ENCODE results near the gene PLEKHJ1. TPM values are rescaled to one million over a fixed set of nuclear protein-coding genes. Genes with fewer than 3 reads are reported as not detected.
A peak's percentile ranks its signal among the peaks of the same experiment; 100 is the strongest.
"Not testable (repeated sequence)": the region's sequence is repeated elsewhere in the genome, so short reads cannot be mapped to it uniquely, and the experiment has no call there.

Gene PLEKHJ1
- total RNA-seq (50.3 TPM), polyA plus RNA-seq (100 to 1,000 TPM in 3 of 4 donors, 10 to 100 TPM in 1; 97.7 to 121 (median 108) TPM)

DNA sequence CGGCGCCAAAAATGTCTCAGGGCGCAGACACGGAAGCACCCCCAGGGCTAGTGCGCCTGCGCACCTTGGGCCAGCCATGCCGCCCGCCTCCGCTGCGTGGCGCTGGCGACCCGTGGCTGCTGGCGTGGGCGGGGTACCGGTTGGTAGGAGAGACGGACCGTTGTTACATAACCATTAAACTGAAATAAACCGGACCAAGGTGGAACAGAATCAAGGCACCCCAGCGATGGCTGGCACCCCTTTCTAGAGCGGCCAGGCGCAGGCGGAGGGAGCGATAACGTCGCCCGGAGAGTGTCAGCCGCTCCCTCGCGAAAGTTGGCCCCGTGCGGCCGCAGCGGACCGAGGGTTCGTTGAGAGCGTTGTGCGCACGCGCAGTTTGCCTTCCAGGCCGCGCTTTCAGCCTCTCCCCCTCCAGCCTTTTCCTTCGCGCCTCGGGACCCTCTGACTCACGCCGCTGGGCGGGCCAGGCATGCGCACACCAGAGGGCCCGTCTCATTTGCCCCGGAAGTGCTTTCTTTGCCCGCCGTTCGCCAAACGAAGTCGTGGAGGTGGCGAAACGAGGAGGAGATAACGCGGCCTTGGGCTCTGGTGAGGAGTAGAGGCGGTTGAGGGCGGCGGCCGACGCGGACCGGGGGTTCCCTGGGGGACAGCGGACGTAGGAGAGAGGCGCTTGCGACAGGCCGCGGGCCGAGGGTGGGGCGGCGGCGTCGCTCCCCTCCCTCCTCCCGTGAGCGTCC, at the start of gene PLEKHJ1, which contains the start of gene SF3A2:
Gene PLEKHJ1 (minus strand): TSS at position 16 of the 737 bp plus-strand sequence. CDS start 81 bp downstream, outside the sequence.
Gene SF3A2 (plus strand): TSS at position 511 of the 737 bp plus-strand sequence. CDS start 6,595 bp downstream, outside the sequence.
- peaks cover 16% of the 10 kb centered on the region for H3K36me3 Mint-ChIP-seq
- Histone ChIP-seq H3K27me3 (ENCODE audit: control insufficient read depth, insufficient read depth, low read length) (no peaks in the 10 kb centered on the region), H3K36me3 (ENCODE audit: control insufficient read depth, insufficient read depth, low read length) (no peaks in the 10 kb centered on the region), H3K9me3 (ENCODE audit: control insufficient read depth in 2 of 2, low read length in 2 of 2) (no peaks in the 10 kb centered on the region), H3K27ac (ENCODE audit: insufficient read depth, low read length, poor library complexity, severe bottlenecking) (peak within 1 kb of the TSS; percentile 99), H3K4me3 (ENCODE audit: low read depth, low read length) (peak within 1 kb of the TSS; percentile 75), H3K4me1 (ENCODE audit: control insufficient read depth, insufficient read depth, low read length, poor library complexity, severe bottlenecking) (peaks cover 68% of the 10 kb centered on the region)
- H3K27me3 Mint-ChIP-seq, result peaks cover 13% of the 10 kb centered on the region
- H3K9me3 Mint-ChIP-seq, result no peaks in the 10 kb centered on the region
- peak within 1 kb of the TSS; percentile 99 to 100 (median 99) for H3K27ac Mint-ChIP-seq
- H3K4me1 Mint-ChIP-seq, result peaks cover 15 to 71% (median 47%) of the 10 kb centered on the region in 4 donors
- ATAC-seq (ENCODE audit: low read depth in 2 of 2) (peak; percentile 76 to 83), DNase-seq (peak; percentile 96 to 100 (median 98))
- H3K4me3 Mint-ChIP-seq, result peak within 1 kb of the TSS; percentile 92 to 100 (median 98)

GRCh38 chr19:2283835-2284507, 47.8 kb upstream of the PLEKHJ1 start:
- no peak for ATAC-seq (ENCODE audit: low read depth in 2 of 2)
- Mint-ChIP-seq H3K27me3 (no peaks in the 10 kb centered on the region), H3K36me3 (no peaks in the 10 kb centered on the region), H3K27ac (no peak overlapping the region), H3K9me3 (peaks cover 0 to 2% (median 0%) of the 10 kb centered on the region in 7 donors), H3K4me3 (peak overlapping the region in 1 of 4 donors; percentile 7), H3K4me1 (peaks cover 3 to 26% (median 8%) of the 10 kb centered on the region in 4 donors)
- no peak overlapping the region for H3K4me3 ChIP-seq (ENCODE audit: low read depth, low read length)
- no peak overlapping the region for H3K27ac ChIP-seq (ENCODE audit: insufficient read depth, low read length, poor library complexity, severe bottlenecking)
- no peak for DNase-seq
- peaks cover 21% of the 10 kb centered on the region for H3K4me1 ChIP-seq (ENCODE audit: control insufficient read depth, insufficient read depth, low read length, poor library complexity, severe bottlenecking)
- no peaks in the 10 kb centered on the region for H3K36me3 ChIP-seq (ENCODE audit: control insufficient read depth, insufficient read depth, low read length)
- H3K9me3 ChIP-seq (ENCODE audit: control insufficient read depth in 2 of 2, low read length in 2 of 2), result no peaks in the 10 kb centered on the region
- no peaks in the 10 kb centered on the region for H3K27me3 ChIP-seq (ENCODE audit: control insufficient read depth, insufficient read depth, low read length)

- peaks cover 16% of the 10 kb centered on the region for H3K4me1 ChIP-seq (ENCODE audit: control insufficient read depth, insufficient read depth, low read length, poor library complexity, severe bottlenecking)
- H3K36me3 ChIP-seq (ENCODE audit: control insufficient read depth, insufficient read depth, low read length), result no peaks in the 10 kb centered on the region
- no peaks in the 10 kb centered on the region for H3K36me3 Mint-ChIP-seq
- peak overlapping the region in 1 of 3 donors; percentile 40 for H3K27ac Mint-ChIP-seq
- ATAC-seq (ENCODE audit: low read depth in 2 of 2), result no peak
- H3K27ac ChIP-seq (ENCODE audit: insufficient read depth, low read length, poor library complexity, severe bottlenecking), result no peak overlapping the region
- peak overlapping the region in 2 of 4 donors; percentile 52 to 73 for H3K4me3 Mint-ChIP-seq
- H3K27me3 ChIP-seq (ENCODE audit: control insufficient read depth, insufficient read depth, low read length), result no peaks in the 10 kb centered on the region
- H3K9me3 Mint-ChIP-seq, result peaks cover 0 to 1% (median 0%) of the 10 kb centered on the region in 7 donors
- peaks cover 0 to 18% (median 0%) of the 10 kb centered on the region in 4 donors for H3K4me1 Mint-ChIP-seq
- H3K27me3 Mint-ChIP-seq, result no peaks in the 10 kb centered on the region
- H3K9me3 ChIP-seq (ENCODE audit: control insufficient read depth in 2 of 2, low read length in 2 of 2), result no peaks in the 10 kb centered on the region
- no peak overlapping the region for H3K4me3 ChIP-seq (ENCODE audit: low read depth, low read length)
- no peak for DNase-seq
Observed at GRCh38 chr19:2282862-2283237, 46.7 kb upstream of the PLEKHJ1 start.

DNA sequence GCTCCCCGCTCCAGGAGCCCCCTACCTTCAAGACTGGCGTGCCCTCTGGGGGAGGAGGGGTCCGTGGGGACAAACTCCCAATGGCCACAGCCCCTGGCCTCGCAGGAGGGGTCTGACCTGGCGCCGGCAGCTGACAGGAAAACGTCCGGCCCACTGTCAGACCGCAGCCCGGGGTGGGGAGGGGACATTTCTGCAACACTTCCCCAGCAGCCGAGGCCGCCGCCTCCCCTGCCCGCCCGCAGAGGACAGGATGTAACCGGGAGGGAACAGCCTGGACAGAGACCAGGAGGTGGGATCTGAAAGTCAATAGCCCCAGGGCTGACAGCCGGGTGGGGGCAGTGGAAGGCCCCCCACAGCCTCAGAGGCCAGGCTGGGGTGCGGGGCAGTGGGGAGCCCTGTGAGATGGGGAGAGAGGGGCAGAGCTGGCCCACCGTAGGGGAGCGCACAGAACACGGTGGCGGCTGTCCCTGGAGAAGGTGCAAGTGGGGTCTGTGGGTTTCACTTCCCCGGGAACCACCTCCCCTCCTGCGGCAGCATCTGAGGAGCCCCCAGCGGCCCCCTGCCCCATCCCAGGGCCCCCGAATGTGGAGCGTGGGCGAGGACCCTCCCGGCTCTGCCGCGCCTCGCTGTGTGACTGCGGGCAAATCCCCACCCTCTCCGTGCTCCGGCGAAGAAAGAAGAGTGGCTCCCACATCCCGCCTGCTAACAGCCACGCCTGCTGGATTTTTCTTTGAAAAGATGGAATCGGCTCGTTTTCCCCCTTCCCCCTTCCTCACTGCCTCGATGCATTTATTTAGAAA, 46.1 kb upstream of the PLEKHJ1 start, which contains the start of gene PEAK3:
Gene PEAK3 (minus strand): TSS at position 114 of the 800 bp plus-strand sequence. CDS start 1,244 bp downstream, outside the sequence.
- peak within 1 kb of the TSS in 1 of 3 donors; percentile 43 for H3K27ac Mint-ChIP-seq
- no peak within 1 kb of the TSS for H3K27ac ChIP-seq (ENCODE audit: insufficient read depth, low read length, poor library complexity, severe bottlenecking)

DNA sequence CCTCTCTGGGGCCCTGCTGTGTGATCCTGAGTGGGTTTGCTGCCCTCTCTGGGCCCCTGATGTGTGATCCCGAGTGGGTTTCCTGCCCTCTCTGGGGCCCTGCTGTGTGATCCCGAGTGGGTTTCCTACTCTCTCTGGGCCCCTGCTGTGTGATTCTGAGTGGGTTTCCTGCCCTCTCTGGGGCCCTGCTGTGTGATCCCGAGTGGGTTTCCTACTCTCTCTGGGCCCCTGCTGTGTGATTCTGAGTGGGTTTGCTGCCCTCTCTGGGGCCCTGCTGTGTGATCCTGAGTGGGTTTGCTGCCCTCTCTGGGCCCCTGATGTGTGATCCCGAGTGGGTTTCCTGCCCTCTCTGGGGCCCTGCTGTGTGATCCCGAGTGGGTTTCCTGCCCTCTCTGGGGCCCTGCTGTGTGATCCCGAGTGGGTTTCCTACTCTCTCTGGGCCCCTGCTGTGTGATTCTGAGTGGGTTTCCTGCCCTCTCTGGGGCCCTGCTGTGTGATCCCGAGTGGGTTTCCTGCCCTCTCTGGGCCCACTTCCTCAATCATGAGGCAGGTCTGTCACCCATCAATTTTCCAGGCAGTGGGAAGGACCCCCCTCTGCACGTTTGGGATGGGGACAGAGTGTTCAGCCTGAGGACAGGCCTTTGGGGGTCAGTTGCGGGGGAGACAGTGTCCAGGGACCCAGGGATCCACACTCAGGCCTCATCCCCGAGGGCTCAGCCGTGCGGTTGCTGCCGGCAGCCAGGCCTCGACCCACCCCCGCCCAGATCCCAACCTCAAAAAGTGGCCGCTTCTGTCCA, 45.3 kb upstream of the PLEKHJ1 start:
- H3K36me3 ChIP-seq (ENCODE audit: control insufficient read depth, insufficient read depth, low read length); H3K27ac Mint-ChIP-seq; H3K4me3 ChIP-seq (ENCODE audit: low read depth, low read length); H3K9me3 Mint-ChIP-seq; DNase-seq; H3K36me3 Mint-ChIP-seq; H3K27ac ChIP-seq (ENCODE audit: insufficient read depth, low read length, poor library complexity, severe bottlenecking); ATAC-seq (ENCODE audit: low read depth in 2 of 2); H3K27me3 Mint-ChIP-seq; H3K9me3 ChIP-seq (ENCODE audit: control insufficient read depth in 2 of 2, low read length in 2 of 2); H3K27me3 ChIP-seq (ENCODE audit: control insufficient read depth, insufficient read depth, low read length): not testable (repeated sequence)
- H3K4me1 ChIP-seq (ENCODE audit: control insufficient read depth, insufficient read depth, low read length, poor library complexity, severe bottlenecking), result peaks cover 16% of the 10 kb centered on the region
- peak overlapping the region in 1 of 4 donors; percentile 70 for H3K4me3 Mint-ChIP-seq
- H3K4me1 Mint-ChIP-seq, result peaks cover 0 to 24% (median 3%) of the 10 kb centered on the region in 4 donors

More for the DNA sequence above, 46.1 kb upstream of the PLEKHJ1 start, which contains the start of gene PEAK3:
- DNase-seq (peak in 1 of 3 donors; percentile 60), ATAC-seq (ENCODE audit: low read depth in 2 of 2) (peak; percentile 34 to 43)
- Histone ChIP-seq H3K4me3 (ENCODE audit: low read depth, low read length) (no peak within 1 kb of the TSS), H3K27me3 (ENCODE audit: control insufficient read depth, insufficient read depth, low read length) (no peaks in the 10 kb centered on the region), H3K9me3 (ENCODE audit: control insufficient read depth in 2 of 2, low read length in 2 of 2) (no peaks in the 10 kb centered on the region), H3K36me3 (ENCODE audit: control insufficient read depth, insufficient read depth, low read length) (no peaks in the 10 kb centered on the region), H3K4me1 (ENCODE audit: control insufficient read depth, insufficient read depth, low read length, poor library complexity, severe bottlenecking) (peaks cover 16% of the 10 kb centered on the region)
- peaks cover under 1% of the 10 kb centered on the region for H3K36me3 Mint-ChIP-seq
- H3K4me3 Mint-ChIP-seq, result peak within 1 kb of the TSS in 2 of 4 donors; percentile 52 to 73
- H3K9me3 Mint-ChIP-seq, result peaks cover 0 to 1% (median 0%) of the 10 kb centered on the region in 7 donors
- H3K27me3 Mint-ChIP-seq, result no peaks in the 10 kb centered on the region
- peaks cover 0 to 20% (median 1%) of the 10 kb centered on the region in 4 donors for H3K4me1 Mint-ChIP-seq

GRCh38 chr19:2280633-2281264, 44.6 kb upstream of the PLEKHJ1 start:
- Mint-ChIP-seq H3K4me3 (no peak overlapping the region), H3K27me3 (no peaks in the 10 kb centered on the region), H3K4me1 (peaks cover 0 to 25% (median 3%) of the 10 kb centered on the region in 4 donors), H3K27ac (no peak overlapping the region), H3K36me3 (peaks cover 4% of the 10 kb centered on the region), H3K9me3 (peaks cover 0 to 1% (median 0%) of the 10 kb centered on the region in 7 donors)
- Histone ChIP-seq H3K4me3 (ENCODE audit: low read depth, low read length) (no peak overlapping the region), H3K36me3 (ENCODE audit: control insufficient read depth, insufficient read depth, low read length) (no peaks in the 10 kb centered on the region), H3K9me3 (ENCODE audit: control insufficient read depth in 2 of 2, low read length in 2 of 2) (no peaks in the 10 kb centered on the region), H3K4me1 (ENCODE audit: control insufficient read depth, insufficient read depth, low read length, poor library complexity, severe bottlenecking) (peaks cover 16% of the 10 kb centered on the region), H3K27me3 (ENCODE audit: control insufficient read depth, insufficient read depth, low read length) (no peaks in the 10 kb centered on the region), H3K27ac (ENCODE audit: insufficient read depth, low read length, poor library complexity, severe bottlenecking) (no peak overlapping the region)
- ATAC-seq (ENCODE audit: low read depth in 2 of 2) (no peak), DNase-seq (no peak)

Data from CD4-positive, CD25-positive, alpha-beta regulatory T cell (primary cell).